ENCODE data around the gene MMP28. TPM values are rescaled to one million over a fixed set of nuclear protein-coding genes. Genes with fewer than 3 reads are reported as not detected.
A peak's percentile ranks its signal among the peaks of the same experiment; 100 is the strongest.

The MMP28 gene
- total and polyA plus RNA-seq, 2 of the 4 experiments (the other 2 are of a cell fraction) = 0.18 TPM; not detected in 1

DNA sequence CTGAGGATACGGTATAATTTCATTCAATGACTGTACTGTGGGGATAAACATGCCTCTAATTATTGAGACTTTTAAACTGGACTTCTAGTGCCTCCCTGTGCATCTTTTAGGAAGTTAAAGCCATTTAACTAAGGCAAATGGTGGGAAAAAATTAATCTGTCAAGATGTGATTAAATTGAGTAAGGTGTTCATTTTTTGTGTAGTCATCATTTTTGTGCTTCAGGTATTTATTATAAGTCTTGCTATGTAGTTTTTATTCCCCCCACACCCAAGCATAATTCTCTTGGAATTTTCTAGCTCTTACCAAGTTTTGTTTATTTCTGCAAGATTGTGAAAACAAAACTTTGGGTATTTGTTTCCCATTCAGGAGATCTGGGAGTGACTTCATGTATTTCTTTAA lies 24.0 kb upstream of the MMP28 start:
- H3K27ac ChIP-seq (ENCODE audit: insufficient read depth, low read length) = no peak overlapping the region
- H3K79me1 ChIP-seq (ENCODE audit: low read depth in 1 of 2, low read length in 2 of 2) = peaks cover 13 to 49% of the 10 kb centered on the region in 2 experiments
- POLR2A ChIA-PET (ENCODE audit: unreplicated experiment) = no interaction called here
- H3K9ac ChIP-seq (ENCODE audit: low read depth, low read length) = no peak overlapping the region
- no peak for TF ChIP-seq RCOR1 (IDR thresholded peaks at IDR 0.05; ENCODE audit: insufficient replicate concordance, low read length)
- no peak for TF ChIP-seq SMC3 (IDR thresholded peaks at IDR 0.05; ENCODE audit: low read depth, low read length)
- 0 out of 2 replicates have a peak, but pooled peaks have one; percentile 2 for TF ChIP-seq CTCF (conservative IDR thresholded peaks at IDR 0.05; ENCODE audit: low read depth, low read length)
- no peak for TF ChIP-seq MXI1 (IDR thresholded peaks at IDR 0.05; ENCODE audit: borderline replicate concordance, low read depth, low read length)
- TF ChIP-seq MAZ (IDR thresholded peaks at IDR 0.05; ENCODE audit: borderline replicate concordance, low read depth, low read length) = no peak
- peak; percentile 93 for TF ChIP-seq MAFK (IDR thresholded peaks at IDR 0.05; ENCODE audit: low read depth, low read length)
- ATAC-seq (ENCODE audit: low read depth) (no peak), DNase-seq (no peak)
- peaks cover 7% of the 10 kb centered on the region for H3K9me1 ChIP-seq (ENCODE audit: insufficient read depth, low read length)
- H3K56ac ChIP-seq (ENCODE audit: extremely low read depth, insufficient read depth, low read length) = no peak overlapping the region
- peaks cover 4% of the 10 kb centered on the region; the same call in 1 of the 2 replicates for H3K4me1 ChIP-seq (ENCODE audit: control insufficient read depth, insufficient read depth, low read length)
- H4K8ac ChIP-seq (ENCODE audit: low read depth in 2 of 2, low read length in 2 of 2) = no peak overlapping the region
- no peak overlapping the region for H3K18ac ChIP-seq (ENCODE audit: low read depth, low read length)
- H3K36me3 ChIP-seq (ENCODE audit: control insufficient read depth, insufficient read depth, low read length) = peaks cover 28% of the 10 kb centered on the region
- CTCF ChIA-PET = interaction anchor here (2.9 to 4.0 kb wide), 2 partner anchors 10 to 55 kb away, joined by 11 to 16 read pairs; partner anchors contain the start of gene TAF15
- no peak overlapping the region for H2BK5ac ChIP-seq (ENCODE audit: low read depth, low read length, poor library complexity, severe bottlenecking)
- H3K23ac ChIP-seq (ENCODE audit: low read depth, low read length) = no peak overlapping the region
- no peak overlapping the region for H2AK9ac ChIP-seq (replicated peaks; ENCODE audit: low read depth, low read length, poor library complexity)
- H2BK20ac ChIP-seq (ENCODE audit: low read depth, low read length) = no peak overlapping the region
- no peak overlapping the region for H4K91ac ChIP-seq (ENCODE audit: insufficient read depth, low read depth, low read length)
- no peak overlapping the region for H3K4ac ChIP-seq (ENCODE audit: low read depth, low read length)
- no TSS peak for BruUV-seq (replicated peaks)
- no peaks in the 10 kb centered on the region for H3K27me3 ChIP-seq (ENCODE audit: control insufficient read depth, insufficient read depth, low read length)
- in situ Hi-C loops (cut with MboI; ENCODE audit: low sequenced_read_pairs) = no loop called here
- WGBS, 2 experiments (ENCODE audit: extremely low coverage in 2 of 2, insufficient read length in 1 of 2) = no CpG with 5 or more reads among the region's 1 CpG
- no peak overlapping the region for H2BK15ac ChIP-seq (ENCODE audit: low read depth, low read length)
- H3K4me2 ChIP-seq (ENCODE audit: low read depth, low read length) = no peak overlapping the region
- intact Hi-C loops (cut with micrococcal nuclease) = loop anchor here (1.0 kb wide), 1 partner anchor 9 kb away; no protein-coding TSS in a partner anchor
- no peak overlapping the region for H2AFZ ChIP-seq (replicated peaks; ENCODE audit: low read length, poor library complexity)
- no peak overlapping the region for H4K5ac ChIP-seq (ENCODE audit: low read depth, low read length)
- no peaks in the 10 kb centered on the region for H3K9me3 ChIP-seq (ENCODE audit: control insufficient read depth, insufficient read depth, low read length)
- H3K14ac ChIP-seq (replicated peaks; ENCODE audit: low read depth, low read length) = no peak overlapping the region
- dilution Hi-C loops (cut with HindIII; ENCODE audit: low sequenced_read_pairs, unreplicated experiment) = no loop called here
- peaks cover 57% of the 10 kb centered on the region for H4K20me1 ChIP-seq (ENCODE audit: insufficient read depth, low read length)
- no peak overlapping the region for H2BK120ac ChIP-seq (ENCODE audit: low read depth, low read length)
- no peak overlapping the region for H3K4me3 ChIP-seq (ENCODE audit: insufficient read depth, low read depth, low read length)
- H2AK5ac ChIP-seq (ENCODE audit: low read depth, low read length) = no peak overlapping the region

Measured in IMR-90 (cell line).